HG03196 (cell line): ENCODE data around the gene ADSS1.

Source experiments
- ATAC-seq: cut with Tn5 transposase; IDR thresholded peaks from one replicate; pipeline ENCODE4 v1.9.1; 2021; ENCODE audit not compliant: unreplicated experiment

Gene ADSS1

GRCh38 chr14:104686624-104687517 is 37.2 kb upstream of the ADSS1 start:
- ATAC-seq = no peak

- ATAC-seq = no peak
Observed at GRCh38 chr14:104687601-104688504, 36.2 kb upstream of the ADSS1 start.

- no peak for ATAC-seq
Observed at GRCh38 chr14:104688505-104689108, 35.4 kb upstream of the ADSS1 start.

- ATAC-seq = no peak
Observed at GRCh38 chr14:104689109-104689880, 34.7 kb upstream of the ADSS1 start, which contains the start of gene INF2. Gene INF2 (plus strand): TSS chr14:104689618. CDS start chr14:104701366, 11,748 bp downstream.

GRCh38 chr14:104689881-104690711 is 33.9 kb upstream of the ADSS1 start:
- no peak for ATAC-seq

- ATAC-seq = no peak
Observed at GRCh38 chr14:104690861-104691455, 33.1 kb upstream of the ADSS1 start.

GRCh38 chr14:104691546-104692260 is 32.3 kb upstream of the ADSS1 start:
- ATAC-seq = no peak

GRCh38 chr14:104692261-104692938 is 31.6 kb upstream of the ADSS1 start:
- ATAC-seq = no peak

- no peak for ATAC-seq
Observed at GRCh38 chr14:104692939-104693315, 31.1 kb upstream of the ADSS1 start.

- no peak for ATAC-seq
Observed at GRCh38 chr14:104693482-104694431, 30.3 kb upstream of the ADSS1 start.

GRCh38 chr14:104694475-104694950 is 29.5 kb upstream of the ADSS1 start:
- no peak for ATAC-seq

GRCh38 chr14:104694991-104695659 is 28.9 kb upstream of the ADSS1 start:
- ATAC-seq = no peak

GRCh38 chr14:104695660-104696000 is 28.4 kb upstream of the ADSS1 start:
- no peak for ATAC-seq

GRCh38 chr14:104696671-104697316 is 27.2 kb upstream of the ADSS1 start:
- ATAC-seq = no peak

GRCh38 chr14:104697317-104697703 is 26.7 kb upstream of the ADSS1 start:
- no peak for ATAC-seq
